GM12878 (cell line): ENCODE data around the gene TPCN1. TPM values are rescaled to one million over a fixed set of nuclear protein-coding genes. Genes with fewer than 3 reads are reported as not detected.

ENCODE experiments used
- ATAC-seq: fragments of 200-7000 bp; cut with Tn5 transposase; 3 replicates; pipeline ENCODE4 v1.9.1; 2020; ENCODE audit warnings: mild to moderate bottlenecking, moderate library complexity
- BruUV-seq: library from RNA; stranded (reverse); fragments of 400-500 nt; replicated peaks from 2 replicates; lab custom pipeline; 2021; lab: Mats Ljungman, UMichigan
- CTCF ChIA-PET: fragments of 300-600 bp; sonication (Branson Sonifier 250); formaldehyde crosslinking; extraction: SDS; loops from one replicate; lab custom pipeline; 2021; ENCODE audit warnings: inconsistent platforms; lab: Yijun Ruan, JAX
- POLR2A ChIA-PET: fragments of 350-600 bp; formaldehyde crosslinking; extraction: SDS; loops from one replicate; lab custom pipeline; 2021; ENCODE audit warnings: inconsistent platforms; lab: Charles Lee
- RAD21 ChIA-PET: fragments of 300-600 bp; sonication (Branson Sonifier 250); formaldehyde crosslinking; loops from one replicate; lab custom pipeline; 2023; ENCODE audit warnings: antibody characterized with exemption; ENCODE audit not compliant: unreplicated experiment; lab: Charles Lee
- SMC1A ChIA-PET: fragments of 300-600 bp; sonication (Branson Sonifier 250); formaldehyde crosslinking; loops from one replicate; lab custom pipeline; 2023; ENCODE audit not compliant: unreplicated experiment, uncharacterized antibody; lab: Charles Lee
- DNase-seq: peaks from one replicate; pipeline ENCODE4 v3.0.0-alpha.2; 2011; ENCODE audit warnings: low read depth, low spot score
- FAIRE-seq: peaks from 3 replicates; lab custom pipeline; 2011; peaks lifted over from hg19 to GRCh38; lab: Jason Lieb, UNC
- H2AFZ ChIP-seq: 2 replicates; pipeline ENCODE4 v1.6.0; 2011; ENCODE audit warnings: low read depth, low read length, control low read depth; ENCODE audit not compliant: control insufficient read depth
- H3K27ac ChIP-seq: 2 replicates; pipeline ENCODE4 v1.5.1; 2011; ENCODE audit warnings: control low read depth; ENCODE audit not compliant: control insufficient read depth, insufficient read depth
- H3K27me3 ChIP-seq, 2 experiments: replicated peaks in 1 of 2; 2 replicates each; pipeline versions ENCODE4 v1.6.0 to v1.6.1; 2011; ENCODE audit warnings: low read length in 1 of 2; ENCODE audit not compliant: control insufficient read depth in 2 of 2, insufficient read depth in 2 of 2
- H3K36me3 ChIP-seq, 2 experiments: 2 replicates each; pipeline ENCODE4 v1.5.1; 2011; ENCODE audit warnings: low read length in 1 of 2; ENCODE audit not compliant: control insufficient read depth in 2 of 2, insufficient read depth in 2 of 2
- H3K4me1 ChIP-seq: 2 replicates; pipeline ENCODE4 v1.6.1; 2011; ENCODE audit warnings: mild to moderate bottlenecking, low read length, moderate library complexity, mixed read lengths; ENCODE audit not compliant: control insufficient read depth, insufficient read depth
- H3K4me2 ChIP-seq: 2 replicates; pipeline ENCODE4 v1.6.0; 2011; ENCODE audit warnings: control low read depth; ENCODE audit not compliant: control insufficient read depth, insufficient read depth
- H3K4me3 ChIP-seq: fragments of 200-600 bp; sonication (generic); 2 replicates; pipeline ENCODE4 v1.5.1; 2016
- H3K79me2 ChIP-seq: 2 replicates; pipeline ENCODE4 v1.6.0; 2011; ENCODE audit warnings: low read length; ENCODE audit not compliant: control insufficient read depth, insufficient read depth
- H3K9ac ChIP-seq: 2 replicates; pipeline ENCODE4 v1.8.0; 2011; ENCODE audit warnings: low read length, control low read depth, mixed read lengths; ENCODE audit not compliant: control insufficient read depth, insufficient read depth
- H3K9me3 ChIP-seq: replicated peaks from 3 replicates; pipeline ENCODE4 v1.5.1; 2011; ENCODE audit warnings: mild to moderate bottlenecking, low read length; ENCODE audit not compliant: control insufficient read depth, insufficient read depth
- H4K20me1 ChIP-seq: 2 replicates; pipeline ENCODE4 v1.6.0; 2011; ENCODE audit not compliant: control insufficient read depth, insufficient read depth
- BMI1 ChIP-seq: fragments of 450-650 bp; IDR thresholded peaks from 2 replicates; pipeline ENCODE4 v1.6.1; 2016; ENCODE audit warnings: mild to moderate bottlenecking, moderate library complexity, borderline replicate concordance
- EGR1 ChIP-seq, 2 experiments: IDR thresholded peaks; 1 replicate in 1 of 2; 2 replicates in 1 of 2; pipeline ENCODE4 v1.6.1; 2011 to 2012; ENCODE audit warnings: low read depth in 2 of 2, low read length in 2 of 2, borderline replicate concordance in 1 of 2, mild to moderate bottlenecking in 1 of 2, moderate library complexity in 1 of 2
- POLR2AphosphoS2 ChIP-seq: IDR thresholded peaks from 2 replicates; pipeline ENCODE4 v1.6.1; 2011; ENCODE audit warnings: low read depth, mild to moderate bottlenecking, low read length, improper control_type of control experiment, moderate library complexity
- RAD51 ChIP-seq: fragments of 450-650 bp; IDR thresholded peaks from 2 replicates; pipeline ENCODE4 v1.6.1; 2016; ENCODE audit warnings: moderate library complexity, mild to moderate bottlenecking, inconsistent platforms
- SMC3 ChIP-seq: IDR thresholded peaks from 2 replicates; pipeline ENCODE4 v1.6.1; 2011; ENCODE audit warnings: low read length, improper control_type of control experiment, borderline replicate concordance
- USF2 ChIP-seq: IDR thresholded peaks from 2 replicates; pipeline ENCODE4 v1.6.1; 2011; ENCODE audit warnings: low read depth, low read length, improper control_type of control experiment, borderline replicate concordance
- ZNF274 ChIP-seq: IDR thresholded peaks from one replicate; pipeline ENCODE4 v1.8.0; 2011; ENCODE audit not compliant: insufficient read length, insufficient read depth
- WGBS: methylation state at CpG from one replicate; pipeline ENCODE4 v1.1.6; 2016; ENCODE audit warnings: low lambda C conversion rate; ENCODE audit not compliant: insufficient replicate concordance, insufficient coverage; ENCODE audit errors: missing lambda C conversion rate; 5-methylcytosine and 5-hydroxymethylcytosine counted together
- in situ Hi-C: fragments of 300-500 bp; cut with MboI; formaldehyde crosslinking; loops from 9 replicates; pipeline ENCODE4 v1.14.3; 2018; ENCODE audit warnings: mixed read lengths
- intact Hi-C: fragments of 100-400 bp; cut with micrococcal nuclease; formaldehyde crosslinking; loops from one replicate; pipeline ENCODE4 v1.14.2; 2022; ENCODE audit not compliant: unreplicated experiment
- polyA plus RNA-seq, 11 experiments: library from polyadenylated mRNA; depleted of rRNA in 4 of 11; unstranded in 6 of 11; stranded (reverse) in 5 of 11; fragments of >200 nt; fragmentation: Nextera tagmentation in 4 of 11; fragmentation: Illumina TruSeq in 1 of 11; extraction: Ambion mirVana in 4 of 11; extraction: Trizol in 1 of 11; gene quantifications; 1 replicate in 1 of 11; 2 replicates in 10 of 11; pipeline versions ENCODE4 v1.2.1 to v1.2.3, GENCODE V29; 2011 to 2016; ENCODE audit warnings: inconsistent platforms in 2 of 11, missing spikeins in 2 of 11, low read depth in 1 of 11
- total RNA-seq, 4 experiments: library from RNA; depleted of rRNA in 3 of 4; stranded (reverse); fragments of >200 nt in 3 of 4; fragmentation: Illumina TruSeq in 1 of 4; extraction: Trizol in 1 of 4; gene quantifications; 2 replicates each; pipeline versions ENCODE4 v1.2.1 to v1.2.3, GENCODE V29; 2013 to 2021

The TPCN1 gene
- total and polyA plus RNA-seq, 10 of the 15 experiments (the other 5 are each of a cell fraction or from before 2014, with no cell fraction given), result 0.79 to 30.9 (median 19.4) TPM

- POLR2A ChIA-PET, result interaction anchor here (0.5 kb wide), 1 partner anchor 582 kb away, joined by 6 read pairs; no protein-coding TSS in a partner anchor
- 72% methylated on average over 7 of the region's 7 CpGs for WGBS
- no peak overlapping the region for H3K4me3 ChIP-seq
- H3K27ac ChIP-seq, result no peak overlapping the region
- H3K27me3 ChIP-seq, result no peaks in the 10 kb centered on the region
- no peaks in the 10 kb centered on the region for H3K4me1 ChIP-seq
- intact Hi-C loops, result loop anchor here (5.0 to 10.0 kb wide), 2 partner anchors 117 to 601 kb away; no protein-coding TSS in a partner anchor
- no peak for DNase-seq
- no peak overlapping the region for H3K9ac ChIP-seq
- TF ChIP-seq EGR1 (IDR thresholded peaks at IDR 0.05; ENCODE audit: borderline replicate concordance in 1 of 2, low read depth in 2 of 2, low read length in 2 of 2) (no peak), POLR2AphosphoS2 (no peak), SMC3 (no peak), USF2 (no peak), BMI1 (no peak), ZNF274 (no peak), RAD51 (no peak)
- TF ChIP-seq, all 136 proteins: peak for 0
- BruUV-seq, result no TSS peak
- CTCF ChIA-PET, result interaction anchor here (1.3 to 1.5 kb wide), 3 partner anchors 13 to 144 kb away, joined by 3 to 4 read pairs (median 3); no protein-coding TSS in a partner anchor
- SMC1A ChIA-PET, result no interaction called here
- Histone ChIP-seq H3K4me2 (no peak overlapping the region), H3K36me3 (peaks cover 0 to 2% of the 10 kb centered on the region in 2 experiments), H4K20me1 (no peaks in the 10 kb centered on the region), H3K79me2 (no peaks in the 10 kb centered on the region), H2AFZ (no peak overlapping the region), H3K9me3 (no peaks in the 10 kb centered on the region)
- in situ Hi-C loops, result no loop called here
- ATAC-seq (no peak), FAIRE-seq (no peak)
- RAD21 ChIA-PET, result no interaction called here
Observed at GRCh38 chr12:113314121-113314529, 92.9 kb downstream of the TPCN1 start.
